ENCODE data around the gene CYP39A1. TPM values are rescaled to one million over a fixed set of nuclear protein-coding genes. Genes with fewer than 3 reads are reported as not detected.
A peak's percentile ranks its signal among the peaks of the same experiment; 100 is the strongest.

The CYP39A1 gene
- total RNA-seq (2014; rRNA removed; shearing (Covaris generic)), result 0.94 and 1.3 TPM in 2 replicates

- peak; percentile 96 for DNase-seq (ENCODE audit: low spot score)
These were observed at the start of gene CYP39A1, which contains the start of gene SLC25A27 for GRCh38 chr6:46652603-46653438. TSS of gene CYP39A1 (minus strand) at chr6:46652818. CDS start at chr6:46652582, 236 bp downstream. TSS of gene SLC25A27 (plus strand) at chr6:46652975. CDS start at chr6:46653193, 218 bp downstream.

GRCh38 chr6:46699970-46700369, 47.4 kb upstream of the CYP39A1 start:
- no peak for DNase-seq (ENCODE audit: low spot score)

- DNase-seq (ENCODE audit: low spot score), result no peak
These were observed 38.4 kb upstream of the CYP39A1 start for GRCh38 chr6:46690911-46691451.

- no peak for DNase-seq (ENCODE audit: low spot score)
These were observed 37.6 kb upstream of the CYP39A1 start for GRCh38 chr6:46690141-46690755.

GRCh38 chr6:46689657-46690056, 37.0 kb upstream of the CYP39A1 start:
- no peak for DNase-seq (ENCODE audit: low spot score)

GRCh38 chr6:46688966-46689335, 36.3 kb upstream of the CYP39A1 start:
- DNase-seq (ENCODE audit: low spot score), result no peak

- no peak for DNase-seq (ENCODE audit: low spot score)
These were observed 35.7 kb upstream of the CYP39A1 start for GRCh38 chr6:46688117-46688965.

GRCh38 chr6:46687619-46688097, 35.0 kb upstream of the CYP39A1 start, which contains the start of gene TDRD6:
TSS of gene TDRD6 (plus strand) at chr6:46687885. CDS start at chr6:46688129, 244 bp downstream.
- no peak for DNase-seq (ENCODE audit: low spot score)

GRCh38 chr6:46684771-46685170, 32.2 kb upstream of the CYP39A1 start:
- DNase-seq (ENCODE audit: low spot score), result no peak

- peak; percentile 9 for DNase-seq (ENCODE audit: low spot score)
These were observed 24.7 kb upstream of the CYP39A1 start for GRCh38 chr6:46677314-46677654.

- no peak for DNase-seq (ENCODE audit: low spot score)
These were observed 24.1 kb upstream of the CYP39A1 start for GRCh38 chr6:46676604-46677313.

- no peak for DNase-seq (ENCODE audit: low spot score)
These were observed 21.8 kb upstream of the CYP39A1 start for GRCh38 chr6:46674410-46674809.

GRCh38 chr6:46667377-46667776, 14.8 kb upstream of the CYP39A1 start:
- DNase-seq (ENCODE audit: low spot score), result no peak

GRCh38 chr6:46661483-46661882, 8.9 kb upstream of the CYP39A1 start:
- DNase-seq (ENCODE audit: low spot score), result no peak

GRCh38 chr6:46657642-46658041, 5.0 kb upstream of the CYP39A1 start:
- DNase-seq (ENCODE audit: low spot score), result no peak

GRCh38 chr6:46655803-46656202, 3.2 kb upstream of the CYP39A1 start:
- peak; percentile 37 for DNase-seq (ENCODE audit: low spot score)

- peak; percentile 21 for DNase-seq (ENCODE audit: low spot score)
These were observed 999 bp upstream of the CYP39A1 start for GRCh38 chr6:46653439-46654195.

- no peak for DNase-seq (ENCODE audit: low spot score)
These were observed 401 bp downstream of the CYP39A1 start for GRCh38 chr6:46652232-46652602.

GRCh38 chr6:46651816-46652215, 802 bp downstream of the CYP39A1 start:
- peak; percentile 44 for DNase-seq (ENCODE audit: low spot score)

- DNase-seq (ENCODE audit: low spot score), result no peak
These were observed 1.6 kb downstream of the CYP39A1 start for GRCh38 chr6:46651006-46651405.
